Thyroid gland (tissue), 4 donors: Measurements from ENCODE around the gene C1QTNF3.

Experiments
- POLR2A ChIP-seq, 2 donors: fragments of 450-650 bp; IDR thresholded peaks; one replicate each; pipeline ENCODE4 v1.6.1; 2017; ENCODE audit warnings: antibody characterized with exemption in 2 of 2, mild to moderate bottlenecking in 2 of 2, moderate library complexity in 1 of 2
- TF ChIP-seq, protein P1 (sequence below), 6 experiments: fragments of 200-600 bp in 3 of 6; fragments of 450-650 bp in 3 of 6; sonication (generic) in 3 of 6; IDR thresholded peaks; one replicate each; pipeline ENCODE4 v1.5.1; 2016 to 2019; ENCODE audit warnings: antibody characterized with exemption in 6 of 6, mild to moderate bottlenecking in 2 of 6, inconsistent platforms in 1 of 6, moderate library complexity in 1 of 6

DNA sequence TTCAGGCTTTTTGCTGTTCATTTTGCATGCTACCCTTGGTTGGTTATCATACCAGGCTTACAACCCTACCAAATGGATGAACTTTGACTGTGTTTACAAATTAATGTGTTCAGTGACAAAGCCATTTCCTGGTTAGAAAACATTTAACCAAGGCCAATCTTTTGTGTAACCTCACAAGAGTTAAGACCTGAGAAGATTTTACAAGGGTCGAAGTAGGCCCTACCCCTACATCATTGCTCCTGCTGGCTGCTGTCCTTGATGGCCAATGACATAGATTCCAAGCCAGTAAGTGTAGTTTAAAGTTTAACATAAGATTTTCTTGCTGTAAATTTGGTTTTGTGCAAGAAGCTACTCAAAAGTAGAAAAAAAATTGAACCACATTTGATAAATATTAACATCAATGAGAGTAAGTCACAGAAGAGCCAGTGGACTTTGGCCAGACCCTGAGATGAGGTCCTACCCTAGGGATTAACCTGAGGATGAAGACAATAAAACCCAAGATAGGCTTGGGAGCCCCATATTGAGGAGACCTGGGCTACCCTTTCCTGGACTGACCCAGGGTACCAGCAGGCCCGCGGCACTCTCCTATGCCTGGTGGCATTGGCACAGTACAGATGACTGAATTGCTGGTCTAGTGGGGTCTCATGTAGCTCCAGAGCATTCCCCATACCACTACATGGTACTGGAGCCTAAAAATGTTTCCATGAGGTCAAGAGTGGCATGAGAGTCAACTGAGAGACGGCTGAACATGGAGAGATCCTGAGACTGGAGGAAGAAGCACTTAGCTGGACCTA is 8.3 kb downstream of the C1QTNF3 start:
- TF ChIP-seq, protein P1, sequence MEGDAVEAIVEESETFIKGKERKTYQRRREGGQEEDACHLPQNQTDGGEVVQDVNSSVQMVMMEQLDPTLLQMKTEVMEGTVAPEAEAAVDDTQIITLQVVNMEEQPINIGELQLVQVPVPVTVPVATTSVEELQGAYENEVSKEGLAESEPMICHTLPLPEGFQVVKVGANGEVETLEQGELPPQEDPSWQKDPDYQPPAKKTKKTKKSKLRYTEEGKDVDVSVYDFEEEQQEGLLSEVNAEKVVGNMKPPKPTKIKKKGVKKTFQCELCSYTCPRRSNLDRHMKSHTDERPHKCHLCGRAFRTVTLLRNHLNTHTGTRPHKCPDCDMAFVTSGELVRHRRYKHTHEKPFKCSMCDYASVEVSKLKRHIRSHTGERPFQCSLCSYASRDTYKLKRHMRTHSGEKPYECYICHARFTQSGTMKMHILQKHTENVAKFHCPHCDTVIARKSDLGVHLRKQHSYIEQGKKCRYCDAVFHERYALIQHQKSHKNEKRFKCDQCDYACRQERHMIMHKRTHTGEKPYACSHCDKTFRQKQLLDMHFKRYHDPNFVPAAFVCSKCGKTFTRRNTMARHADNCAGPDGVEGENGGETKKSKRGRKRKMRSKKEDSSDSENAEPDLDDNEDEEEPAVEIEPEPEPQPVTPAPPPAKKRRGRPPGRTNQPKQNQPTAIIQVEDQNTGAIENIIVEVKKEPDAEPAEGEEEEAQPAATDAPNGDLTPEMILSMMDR (IDR thresholded peaks at IDR 0.05) = no peak
- no peak for TF ChIP-seq POLR2A (IDR thresholded peaks at IDR 0.05)
